Smooth muscle cell (in vitro differentiated cells): ENCODE measurements around the gene SLC18A3. TPM values are rescaled to one million over a fixed set of nuclear protein-coding genes. Genes with fewer than 3 reads are reported as not detected.

Experiments
- DNase-seq: peaks from one replicate; lab custom pipeline; 2025; ENCODE audit not compliant: unreplicated experiment; lab: John Stamatoyannopoulos, UW
- H2AFZ ChIP-seq: fragments of 200-600 bp; sonication (generic); 2 replicates; pipeline ENCODE4 v1.6.0; 2016; ENCODE audit warnings: antibody characterized with exemption, low read depth, mild to moderate bottlenecking
- H3F3A ChIP-seq: fragments of 200-600 bp; sonication (generic); 2 replicates; pipeline ENCODE4 v1.6.0; 2017; ENCODE audit warnings: antibody characterized with exemption, low read depth
- H3K27ac ChIP-seq: fragments of 200-600 bp; sonication (generic); 2 replicates; pipeline ENCODE4 v1.5.1; 2016; ENCODE audit warnings: low read depth, mild to moderate bottlenecking
- H3K27me3 ChIP-seq: fragments of 200-600 bp; sonication (generic); 2 replicates; pipeline ENCODE4 v1.6.1; 2016; ENCODE audit warnings: low read depth, mild to moderate bottlenecking
- H3K36me3 ChIP-seq: fragments of 200-600 bp; sonication (generic); 2 replicates; pipeline ENCODE4 v1.5.1; 2016; ENCODE audit warnings: low read depth
- H3K4me1 ChIP-seq: fragments of 200-600 bp; sonication (generic); 2 replicates; pipeline ENCODE4 v1.5.1; 2016; ENCODE audit warnings: low read depth
- H3K4me2 ChIP-seq: fragments of 200-600 bp; sonication (generic); 2 replicates; pipeline ENCODE4 v1.6.0; 2016; ENCODE audit warnings: mild to moderate bottlenecking
- H3K4me3 ChIP-seq: fragments of 200-600 bp; sonication (generic); 2 replicates; pipeline ENCODE4 v1.5.1; 2016; ENCODE audit warnings: mild to moderate bottlenecking
- H3K79me2 ChIP-seq: fragments of 200-600 bp; sonication (generic); 2 replicates; pipeline ENCODE4 v1.6.0; 2016; ENCODE audit warnings: low read depth, mild to moderate bottlenecking
- H3K9ac ChIP-seq: fragments of 200-600 bp; sonication (generic); 2 replicates; pipeline ENCODE4 v1.6.0; 2016; ENCODE audit warnings: low read depth
- H3K9me3 ChIP-seq: fragments of 200-600 bp; sonication (generic); replicated peaks from 2 replicates; pipeline ENCODE4 v1.5.1; 2016; ENCODE audit warnings: low read depth
- H4K20me1 ChIP-seq: fragments of 200-600 bp; sonication (generic); 2 replicates; pipeline ENCODE4 v1.6.0; 2016; ENCODE audit warnings: low read depth
- CTCF ChIP-seq: fragments of 200-600 bp; sonication (generic); IDR thresholded peaks from 2 replicates; pipeline ENCODE4 v1.5.1; 2017; ENCODE audit warnings: borderline replicate concordance, mild to moderate bottlenecking, antibody characterized with exemption; ENCODE audit not compliant: insufficient read depth, poor library complexity, severe bottlenecking
- WGBS: methylation state at CpG from one replicate; pipeline ENCODE4 v1.1.7; 2016; ENCODE audit warnings: low lambda C conversion rate; 5-methylcytosine and 5-hydroxymethylcytosine counted together
- polyA plus RNA-seq: library from polyadenylated mRNA; unstranded; fragments of >200 nt; fragmentation: Nextera tagmentation; extraction: Ambion mirVana; gene quantifications from 2 replicates; pipeline ENCODE4 v1.2.1, GENCODE V29; 2016
- total RNA-seq: library from RNA; depleted of rRNA; stranded (reverse); fragments of >200 nt; gene quantifications from 2 replicates; pipeline ENCODE4 v1.2.3, GENCODE V29; 2014

Gene SLC18A3
- total and polyA plus RNA-seq, 2 experiments from 2014 or later = not detected

- WGBS = 92% methylated on average over 9 of the region's 9 CpGs
- H4K20me1 ChIP-seq = no peaks in the 10 kb centered on the region
Measured at GRCh38 chr10:49572594-49573114, 37.5 kb upstream of the SLC18A3 start.

GRCh38 chr10:49575489-49576072 is 34.5 kb upstream of the SLC18A3 start:
- Histone ChIP-seq H3K27me3 (no peaks in the 10 kb centered on the region), H3K4me1 (no peaks in the 10 kb centered on the region), H3K4me2 (no peak overlapping the region), H2AFZ (no peak overlapping the region), H3K9ac (no peak overlapping the region), H3K4me3 (no peak overlapping the region), H3F3A (no peaks in the 10 kb centered on the region), H3K36me3 (no peaks in the 10 kb centered on the region), H3K27ac (no peak overlapping the region), H3K9me3 (no peaks in the 10 kb centered on the region), H3K79me2 (no peaks in the 10 kb centered on the region), H4K20me1 (no peaks in the 10 kb centered on the region)
- no peak for TF ChIP-seq CTCF
- DNase-seq = no peak
- WGBS = 89% methylated on average over 11 of the region's 11 CpGs

More at GRCh38 chr10:49572594-49573114, 37.5 kb upstream of the SLC18A3 start:
- H3K4me1 ChIP-seq = no peaks in the 10 kb centered on the region
- H2AFZ ChIP-seq = no peak overlapping the region
- no peaks in the 10 kb centered on the region for H3F3A ChIP-seq
- H3K36me3 ChIP-seq = no peaks in the 10 kb centered on the region
- H3K4me2 ChIP-seq = no peak overlapping the region
- no peak for DNase-seq
- H3K27me3 ChIP-seq = no peaks in the 10 kb centered on the region
- no peak overlapping the region for H3K4me3 ChIP-seq
- no peaks in the 10 kb centered on the region for H3K9me3 ChIP-seq
- H3K9ac ChIP-seq = no peak overlapping the region
- no peaks in the 10 kb centered on the region for H3K79me2 ChIP-seq
- TF ChIP-seq CTCF = no peak
- H3K27ac ChIP-seq = no peak overlapping the region

- no peaks in the 10 kb centered on the region for H3K4me1 ChIP-seq
- H3K9ac ChIP-seq = no peak overlapping the region
- H3K4me3 ChIP-seq = no peak overlapping the region
- no peak for DNase-seq
- no peak for TF ChIP-seq CTCF
- H4K20me1 ChIP-seq = no peaks in the 10 kb centered on the region
- no peak overlapping the region for H2AFZ ChIP-seq
- no peaks in the 10 kb centered on the region for H3K79me2 ChIP-seq
- no peak overlapping the region for H3K4me2 ChIP-seq
- no peaks in the 10 kb centered on the region for H3K27me3 ChIP-seq
- WGBS = 81% methylated on average over 2 of the region's 2 CpGs
- no peaks in the 10 kb centered on the region for H3K36me3 ChIP-seq
- H3K9me3 ChIP-seq = no peaks in the 10 kb centered on the region
- no peaks in the 10 kb centered on the region for H3F3A ChIP-seq
- no peak overlapping the region for H3K27ac ChIP-seq
Measured at GRCh38 chr10:49577182-49577925, 32.8 kb upstream of the SLC18A3 start.

GRCh38 chr10:49578392-49578791 is 31.7 kb upstream of the SLC18A3 start:
- Histone ChIP-seq H3K27me3 (no peaks in the 10 kb centered on the region), H2AFZ (no peak overlapping the region), H3K4me1 (no peaks in the 10 kb centered on the region), H3K27ac (no peak overlapping the region), H4K20me1 (no peaks in the 10 kb centered on the region), H3F3A (no peaks in the 10 kb centered on the region), H3K36me3 (no peaks in the 10 kb centered on the region), H3K4me3 (no peak overlapping the region), H3K79me2 (no peaks in the 10 kb centered on the region), H3K4me2 (no peak overlapping the region), H3K9me3 (no peaks in the 10 kb centered on the region), H3K9ac (no peak overlapping the region)
- WGBS = 97% methylated on average over 3 of the region's 3 CpGs
- TF ChIP-seq CTCF = no peak
- no peak for DNase-seq
